HG03095 (cell line): Measurements from ENCODE around the gene FECH.
"Not testable (repeated sequence)": the region's sequence is repeated elsewhere in the genome, so short reads cannot be mapped to it uniquely, and the experiment has no call there.

ENCODE experiments used
- ATAC-seq: cut with Tn5 transposase; IDR thresholded peaks from one replicate; pipeline ENCODE4 v1.9.1; 2021; ENCODE audit warnings: moderate library complexity; ENCODE audit not compliant: unreplicated experiment

Gene FECH

GRCh38 chr18:57586251-57587049, at the start of gene FECH:
FECH (minus strand) TSS chr18:57586702; CDS start chr18:57586620, 82 bp downstream.
- ATAC-seq: peak; percentile 93

- no peak for ATAC-seq
Measured at GRCh38 chr18:57635003-57635822, 48.7 kb upstream of the FECH start.

- ATAC-seq: no peak
Measured at GRCh38 chr18:57631697-57632096, 45.2 kb upstream of the FECH start.

GRCh38 chr18:57630754-57631595, 44.5 kb upstream of the FECH start:
- ATAC-seq: no peak

- peak; percentile 95 for ATAC-seq
Measured at GRCh38 chr18:57630002-57630753, 43.7 kb upstream of the FECH start.

GRCh38 chr18:57629422-57629821, 42.9 kb upstream of the FECH start:
- ATAC-seq: no peak

- ATAC-seq: no peak
Measured at GRCh38 chr18:57627488-57627887, 41.0 kb upstream of the FECH start.

GRCh38 chr18:57624988-57625387, 38.5 kb upstream of the FECH start:
- ATAC-seq: no peak

GRCh38 chr18:57621246-57621604, 34.7 kb upstream of the FECH start:
- peak; percentile 16 for ATAC-seq

GRCh38 chr18:57619876-57620275, 33.4 kb upstream of the FECH start:
- no peak for ATAC-seq

- ATAC-seq: no peak
Measured at GRCh38 chr18:57618910-57619309, 32.4 kb upstream of the FECH start.

GRCh38 chr18:57603871-57604270, 17.4 kb upstream of the FECH start:
- ATAC-seq: no peak

GRCh38 chr18:57595347-57595746, 8.8 kb upstream of the FECH start:
- ATAC-seq: no peak

GRCh38 chr18:57592716-57593115, 6.2 kb upstream of the FECH start:
- ATAC-seq: not testable (repeated sequence)

GRCh38 chr18:57589161-57589560, 2.7 kb upstream of the FECH start:
- ATAC-seq: no peak

GRCh38 chr18:57587098-57587661, 678 bp upstream of the FECH start:
- no peak for ATAC-seq

GRCh38 chr18:57585855-57586250, 649 bp downstream of the FECH start:
- no peak for ATAC-seq

- no peak for ATAC-seq
Measured at GRCh38 chr18:57585421-57585820, 1.1 kb downstream of the FECH start.

GRCh38 chr18:57584444-57584843, 2.1 kb downstream of the FECH start:
- no peak for ATAC-seq

GRCh38 chr18:57583297-57583835, 3.1 kb downstream of the FECH start:
- ATAC-seq: no peak
